SU-DHL-6 (cell line): ENCODE measurements around the gene GJB3.
"Not testable (repeated sequence)": the region's sequence is repeated elsewhere in the genome, so short reads cannot be mapped to it uniquely, and the experiment has no call there.

Experiments used
- H2AFZ ChIP-seq: fragments of 200-600 bp; sonication (generic); 2 replicates; pipeline ENCODE4 v1.6.1; 2014; ENCODE audit warnings: low read depth, mild to moderate bottlenecking, moderate library complexity, mixed read lengths, antibody characterized with exemption, low read length; ENCODE audit not compliant: severe bottlenecking
- H3F3A ChIP-seq: fragments of 200-600 bp; shearing (Covaris generic); 2 replicates; pipeline ENCODE4 v1.6.0; 2016; ENCODE audit warnings: antibody characterized with exemption, mild to moderate bottlenecking; ENCODE audit not compliant: insufficient read depth
- H3K27ac ChIP-seq: fragments of 200-600 bp; sonication (generic); 2 replicates; pipeline ENCODE4 v1.5.1; 2016; ENCODE audit warnings: low read depth, mild to moderate bottlenecking, low read length, moderate library complexity, mixed read lengths
- H3K27me3 ChIP-seq: fragments of 200-600 bp; sonication (generic), shearing (Covaris generic); 2 replicates; pipeline ENCODE4 v1.6.0; 2014; ENCODE audit warnings: mild to moderate bottlenecking, low read length
- H3K36me3 ChIP-seq: fragments of 200-600 bp; sonication (generic); 2 replicates; pipeline ENCODE4 v1.6.1; 2014; ENCODE audit warnings: mild to moderate bottlenecking, low read length, mixed read lengths
- H3K4me2 ChIP-seq: fragments of 300-600, 200-600 bp; shearing (Covaris generic), sonication (generic); 2 replicates; pipeline ENCODE4 v1.6.0; 2014; ENCODE audit warnings: low read length, low read depth, mild to moderate bottlenecking; ENCODE audit not compliant: poor library complexity, severe bottlenecking
- H3K4me3 ChIP-seq: fragments of 200-600 bp; sonication (generic); 2 replicates; pipeline ENCODE4 v1.5.1; 2014; ENCODE audit warnings: antibody characterized with exemption, low read length, mild to moderate bottlenecking, mixed read lengths; ENCODE audit not compliant: insufficient read depth, poor library complexity, severe bottlenecking
- H3K79me2 ChIP-seq: fragments of 200-600 bp; sonication (generic); 2 replicates; pipeline ENCODE4 v1.6.1; 2014; ENCODE audit warnings: mild to moderate bottlenecking, low read length, moderate library complexity; ENCODE audit not compliant: insufficient read depth
- H3K9ac ChIP-seq: fragments of 200-600 bp; sonication (generic); 2 replicates; pipeline ENCODE4 v1.7.0; 2014; ENCODE audit warnings: mild to moderate bottlenecking, low read length
- H3K9me2 ChIP-seq: fragments of 200-600 bp; sonication (generic); replicated peaks from 2 replicates; pipeline ENCODE4 v1.6.1; 2014; ENCODE audit warnings: low read length; ENCODE audit not compliant: insufficient read depth
- H3K9me3 ChIP-seq: fragments of 200-600 bp; sonication (generic); 2 replicates; pipeline ENCODE4 v1.6.1; 2014; ENCODE audit warnings: low read length, mixed read lengths; ENCODE audit not compliant: insufficient read depth
- H4K20me1 ChIP-seq: fragments of 200-600 bp; sonication (generic); 2 replicates; pipeline ENCODE4 v1.6.1; 2014; ENCODE audit warnings: low read depth, mild to moderate bottlenecking, antibody characterized with exemption, low read length, moderate library complexity, mixed read lengths
- CTCF ChIP-seq: fragments of 200-600 bp; sonication (generic); IDR thresholded peaks from one replicate; pipeline ENCODE4 v1.5.1; 2017; ENCODE audit warnings: antibody characterized with exemption, mild to moderate bottlenecking, low read length, moderate library complexity; ENCODE audit not compliant: insufficient read depth, poor library complexity, severe bottlenecking
- EZH2phosphoT487 ChIP-seq: fragments of 200-600 bp; sonication (generic), shearing (Covaris generic); conservative IDR thresholded peaks from 2 replicates; pipeline ENCODE4 v1.6.1; 2018; ENCODE audit warnings: mild to moderate bottlenecking, antibody characterized with exemption, low read length, moderate library complexity, mixed read lengths

Gene GJB3

GRCh38 chr1:34781071-34781843 lies at the start of gene GJB3:
Gene GJB3, plus strand, starts transcription at chr1:34781214. Its CDS starts 3,549 bp downstream, at chr1:34784763.
- Histone ChIP-seq H2AFZ (no peak within 1 kb of the TSS), H3K36me3 (no peaks in the 10 kb centered on the region), H3K9me3 (no peaks in the 10 kb centered on the region), H3F3A (no peaks in the 10 kb centered on the region), H3K27me3 (no peaks in the 10 kb centered on the region), H3K79me2 (no peaks in the 10 kb centered on the region), H3K9me2 (no peaks in the 10 kb centered on the region), H3K4me3 (no peak within 1 kb of the TSS), H3K27ac (no peak within 1 kb of the TSS), H3K4me2 (no peak within 1 kb of the TSS), H3K9ac (no peak within 1 kb of the TSS), H4K20me1 (no peaks in the 10 kb centered on the region; the same call in 1 of the 2 replicates)
- TF ChIP-seq EZH2phosphoT487 (no peak), CTCF (no peak)

- not testable (repeated sequence) for H3K9ac ChIP-seq, H3K27ac ChIP-seq, H3K9me3 ChIP-seq, H4K20me1 ChIP-seq, H3K79me2 ChIP-seq, H2AFZ ChIP-seq, H3K9me2 ChIP-seq, H3K36me3 ChIP-seq, H3K4me2 ChIP-seq, H3K4me3 ChIP-seq, H3K27me3 ChIP-seq, H3F3A ChIP-seq
Measured at GRCh38 chr1:34732831-34733230, 48.2 kb upstream of the GJB3 start.

DNA sequence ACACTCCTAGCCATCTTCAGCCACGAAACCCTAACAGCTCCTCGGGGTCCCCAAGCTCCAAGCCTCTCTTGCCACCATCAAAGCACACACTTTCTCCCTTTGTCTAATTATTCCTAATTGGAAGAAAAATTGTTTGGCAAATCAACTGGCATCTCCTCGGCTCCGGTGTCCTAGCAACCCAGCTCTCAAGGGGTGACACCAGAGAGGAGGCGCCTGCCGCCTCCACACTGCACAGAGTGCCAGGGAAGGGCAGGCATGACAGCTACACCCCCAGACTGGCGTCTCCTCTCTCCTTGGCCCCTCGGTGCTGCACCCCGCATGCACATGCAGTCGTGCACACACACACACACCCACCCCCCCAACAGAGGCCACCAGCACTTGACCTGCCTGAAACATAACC lies 44.3 kb upstream of the GJB3 start:
- no peak overlapping the region for H3K27ac ChIP-seq
- TF ChIP-seq EZH2phosphoT487 = no peak
- TF ChIP-seq CTCF = no peak
- H3K27me3 ChIP-seq = no peaks in the 10 kb centered on the region
- no peaks in the 10 kb centered on the region for H3K79me2 ChIP-seq
- H3F3A ChIP-seq = no peaks in the 10 kb centered on the region
- no peak overlapping the region for H3K4me3 ChIP-seq
- H3K9me3 ChIP-seq = no peaks in the 10 kb centered on the region
- no peaks in the 10 kb centered on the region for H4K20me1 ChIP-seq
- no peak overlapping the region for H3K9ac ChIP-seq
- H2AFZ ChIP-seq = no peak overlapping the region
- no peak overlapping the region for H3K4me2 ChIP-seq
- H3K9me2 ChIP-seq = no peaks in the 10 kb centered on the region
- no peaks in the 10 kb centered on the region for H3K36me3 ChIP-seq

- H3K79me2 ChIP-seq, H3K9ac ChIP-seq, H3K9me2 ChIP-seq, H4K20me1 ChIP-seq, H2AFZ ChIP-seq, H3K27ac ChIP-seq, H3K4me3 ChIP-seq, H3K9me3 ChIP-seq, H3K27me3 ChIP-seq, H3K36me3 ChIP-seq, H3F3A ChIP-seq, H3K4me2 ChIP-seq: not testable (repeated sequence)
Measured at GRCh38 chr1:34737236-34737635, 43.8 kb upstream of the GJB3 start.
